ENCODE results near the gene CRACR2A. TPM values are rescaled to one million over a fixed set of nuclear protein-coding genes. Genes with fewer than 3 reads are reported as not detected.

Gene CRACR2A
- polyA plus RNA-seq, 5 donors = 2.9 to 3.9 (median 3.0) TPM

- DNase-seq = no peak
Measured at GRCh38 chr12:3655328-3655900, 97.5 kb downstream of the CRACR2A start.

GRCh38 chr12:3651585-3652424 is 101.1 kb downstream of the CRACR2A start:
- no peak for DNase-seq

GRCh38 chr12:3647504-3647903 is 105.4 kb downstream of the CRACR2A start:
- no peak for DNase-seq

- no peak for DNase-seq
Measured at GRCh38 chr12:3646561-3647241, 106.2 kb downstream of the CRACR2A start.

GRCh38 chr12:3645091-3645490 is 107.8 kb downstream of the CRACR2A start:
- no peak for DNase-seq

GRCh38 chr12:3644104-3644503 is 108.8 kb downstream of the CRACR2A start:
- DNase-seq = no peak

- DNase-seq = no peak
Measured at GRCh38 chr12:3641428-3642018, 111.4 kb downstream of the CRACR2A start.

- no peak for DNase-seq
Measured at GRCh38 chr12:3636328-3636727, 116.6 kb downstream of the CRACR2A start.

- DNase-seq = no peak
Measured at GRCh38 chr12:3634348-3634747, 118.6 kb downstream of the CRACR2A start.

- no peak for DNase-seq
Measured at GRCh38 chr12:3633396-3633795, 119.5 kb downstream of the CRACR2A start.

- no peak for DNase-seq
Measured at GRCh38 chr12:3632754-3633153, 120.2 kb downstream of the CRACR2A start.

GRCh38 chr12:3632256-3632655 is 120.7 kb downstream of the CRACR2A start:
- DNase-seq = no peak

- DNase-seq = no peak
Measured at GRCh38 chr12:3631759-3632158, 121.2 kb downstream of the CRACR2A start.

GRCh38 chr12:3631272-3631637 is 121.7 kb downstream of the CRACR2A start:
- no peak for DNase-seq

GRCh38 chr12:3630621-3631271 is 122.2 kb downstream of the CRACR2A start:
- no peak for DNase-seq

- no peak for DNase-seq
Measured at GRCh38 chr12:3630111-3630510, 122.8 kb downstream of the CRACR2A start.

GRCh38 chr12:3629057-3629830 is 123.7 kb downstream of the CRACR2A start:
- no peak for DNase-seq

- DNase-seq = no peak
Measured at GRCh38 chr12:3628629-3629028, 124.3 kb downstream of the CRACR2A start.

- no peak for DNase-seq
Measured at GRCh38 chr12:3627336-3627735, 125.6 kb downstream of the CRACR2A start.

GRCh38 chr12:3624273-3624672 is 128.6 kb downstream of the CRACR2A start:
- no peak for DNase-seq

Data from right lung (tissue), 5 donors.